ENCODE data around the gene SH3BP2. TPM values are rescaled to one million over a fixed set of nuclear protein-coding genes. Genes with fewer than 3 reads are reported as not detected.
A peak's percentile ranks its signal among the peaks of the same experiment; 100 is the strongest.

Gene SH3BP2
- total RNA-seq, 2 experiments from 2014 or later: 10.9 to 31.6 TPM

GRCh38 chr4:2831611-2832308 lies 38.9 kb downstream of the SH3BP2 start:
- no peak for DNase-seq (ENCODE audit: low spot score)
- Histone ChIP-seq H3K36me3 (ENCODE audit: insufficient read depth, low read length) (no peaks in the 10 kb centered on the region), H3K4me3 (ENCODE audit: low read depth, low read length, poor library complexity, severe bottlenecking) (no peak overlapping the region), H3K4me2 (ENCODE audit: low read length) (no peak overlapping the region), H3K79me2 (ENCODE audit: insufficient read depth, low read depth, low read length) (no peaks in the 10 kb centered on the region), H3K4me1 (ENCODE audit: insufficient read depth, low read length, poor library complexity, severe bottlenecking) (peaks cover 39% of the 10 kb centered on the region), H2AFZ (ENCODE audit: low read length) (no peak overlapping the region), H3K9me3 (ENCODE audit: low read length) (no peaks in the 10 kb centered on the region), H3K9me2 (ENCODE audit: insufficient read depth, low read length) (no peaks in the 10 kb centered on the region), H3K27ac (ENCODE audit: low read depth, low read length, poor library complexity, severe bottlenecking) (no peak overlapping the region), H4K20me1 (ENCODE audit: insufficient read depth, low read length) (no peaks in the 10 kb centered on the region; the same call in 1 of the 2 replicates)
- POLR2A ChIA-PET: interaction anchor here (1.0 kb wide), 1 partner anchor 18 kb away, joined by 3 read pairs; no protein-coding TSS in a partner anchor
- BruUV-seq (replicated peaks): no TSS peak
- TF ChIP-seq CTCF (conservative IDR thresholded peaks at IDR 0.05; ENCODE audit: low read length) (no peak), EZH2phosphoT487 (IDR thresholded peaks at IDR 0.05; ENCODE audit: borderline replicate concordance, low read depth, low read length) (no peak)
- CTCF ChIA-PET (ENCODE audit: unreplicated experiment): interaction anchor here (0.6 to 0.9 kb wide), 2 partner anchors 64 to 662 kb away, joined by 3 read pairs; no protein-coding TSS in a partner anchor
- intact Hi-C loops (cut with micrococcal nuclease; ENCODE audit: unreplicated experiment): no loop called here

DNA sequence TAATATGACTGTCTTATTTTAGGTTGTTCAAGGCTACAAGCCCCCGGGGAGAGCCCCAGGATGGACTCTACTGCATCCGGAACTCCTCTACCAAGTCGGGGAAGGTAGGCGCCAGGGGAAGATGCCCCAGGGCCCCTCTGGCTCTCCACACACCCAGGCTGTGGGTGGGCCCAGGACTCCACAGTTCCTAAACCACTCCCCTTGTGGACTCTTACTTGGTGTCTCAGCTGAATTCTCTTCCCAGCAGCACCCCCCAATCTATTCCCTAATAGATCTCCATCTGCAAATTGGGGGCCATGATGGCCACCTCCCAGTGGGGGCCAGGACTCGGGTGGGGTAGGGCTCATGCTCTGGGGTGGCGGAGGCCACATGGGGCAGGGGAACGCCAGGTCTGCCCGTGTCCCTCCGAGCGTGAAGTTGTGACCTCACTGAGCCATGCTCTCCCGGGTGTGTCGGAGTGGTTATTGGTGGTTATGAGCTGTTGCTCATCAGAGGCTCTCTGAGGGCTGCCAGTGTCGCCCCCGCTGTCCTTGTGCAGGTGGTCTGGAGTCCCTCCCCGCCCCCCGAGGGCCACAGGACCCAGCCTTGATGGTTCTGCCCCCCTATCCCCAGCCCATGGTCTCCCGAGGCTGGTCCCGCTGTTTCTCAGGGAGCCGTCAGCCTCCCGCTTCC lies 39.6 kb downstream of the SH3BP2 start:
- Histone ChIP-seq H3K36me3 (ENCODE audit: insufficient read depth, low read length) (no peaks in the 10 kb centered on the region), H3K27ac (ENCODE audit: low read depth, low read length, poor library complexity, severe bottlenecking) (no peak overlapping the region), H2AFZ (ENCODE audit: low read length) (no peak overlapping the region), H4K20me1 (ENCODE audit: insufficient read depth, low read length) (no peaks in the 10 kb centered on the region; the same call in 1 of the 2 replicates), H3K9me3 (ENCODE audit: low read length) (no peaks in the 10 kb centered on the region), H3K4me2 (ENCODE audit: low read length) (peak overlapping the region; percentile 41), H3K4me3 (ENCODE audit: low read depth, low read length, poor library complexity, severe bottlenecking) (no peak overlapping the region), H3K4me1 (ENCODE audit: insufficient read depth, low read length, poor library complexity, severe bottlenecking) (peaks cover 42% of the 10 kb centered on the region), H3K9me2 (ENCODE audit: insufficient read depth, low read length) (no peaks in the 10 kb centered on the region), H3K79me2 (ENCODE audit: insufficient read depth, low read depth, low read length) (no peaks in the 10 kb centered on the region)
- CTCF ChIA-PET (ENCODE audit: unreplicated experiment): no interaction called here
- TF ChIP-seq EZH2phosphoT487 (IDR thresholded peaks at IDR 0.05; ENCODE audit: borderline replicate concordance, low read depth, low read length) (no peak), CTCF (conservative IDR thresholded peaks at IDR 0.05; ENCODE audit: low read length) (no peak)
- no TSS peak for BruUV-seq (replicated peaks)
- peak; percentile 60 for DNase-seq (ENCODE audit: low spot score)
- POLR2A ChIA-PET: no interaction called here
- intact Hi-C loops (cut with micrococcal nuclease; ENCODE audit: unreplicated experiment): no loop called here

All from OCI-LY7 (cell line).